GM23248 (cell line): ENCODE data around the gene KCND2. TPM values are rescaled to one million over a fixed set of nuclear protein-coding genes. Genes with fewer than 3 reads are reported as not detected.

ENCODE experiments used
- DNase-seq: peaks from one replicate; pipeline ENCODE4 v3.0.0-alpha.2; 2015
- H2AFZ ChIP-seq: fragments of 200-600 bp; sonication (generic); 2 replicates; pipeline ENCODE4 v1.6.1; 2016; ENCODE audit warnings: antibody characterized with exemption
- H3F3A ChIP-seq: fragments of 200-600 bp; sonication (generic); 2 replicates; pipeline ENCODE4 v1.6.1; 2016; ENCODE audit warnings: mild to moderate bottlenecking, antibody characterized with exemption, mixed run types; ENCODE audit not compliant: insufficient read depth
- H3K27ac ChIP-seq: fragments of 200-600 bp; sonication (generic); 2 replicates; pipeline ENCODE4 v1.5.1; 2016; ENCODE audit warnings: mild to moderate bottlenecking
- H3K27me3 ChIP-seq: fragments of 200-600 bp; sonication (generic); replicated peaks from 2 replicates; pipeline ENCODE4 v1.6.1; 2016; ENCODE audit warnings: mild to moderate bottlenecking; ENCODE audit not compliant: insufficient read depth
- H3K36me3 ChIP-seq: fragments of 200-600 bp; sonication (generic); 2 replicates; pipeline ENCODE4 v1.6.1; 2016; ENCODE audit warnings: low read depth, mild to moderate bottlenecking
- H3K4me1 ChIP-seq: fragments of 200-600 bp; sonication (generic); 2 replicates; pipeline ENCODE4 v1.6.1; 2016; ENCODE audit warnings: mild to moderate bottlenecking; ENCODE audit not compliant: insufficient read depth
- H3K4me2 ChIP-seq: fragments of 200-600 bp; sonication (generic); one replicate; pipeline ENCODE4 v1.6.1; 2016; ENCODE audit warnings: mild to moderate bottlenecking; ENCODE audit not compliant: unreplicated experiment
- H3K4me3 ChIP-seq: fragments of 200-600 bp; sonication (generic); 2 replicates; pipeline ENCODE4 v1.5.1; 2016; ENCODE audit warnings: mild to moderate bottlenecking
- H3K79me2 ChIP-seq: fragments of 200-600 bp; sonication (generic); 2 replicates; pipeline ENCODE4 v1.6.1; 2016; ENCODE audit warnings: mild to moderate bottlenecking; ENCODE audit not compliant: insufficient read depth
- H3K9ac ChIP-seq: fragments of 200-600 bp; sonication (generic); 2 replicates; pipeline ENCODE4 v1.6.1; 2016; ENCODE audit warnings: mild to moderate bottlenecking
- H3K9me2 ChIP-seq: fragments of 200-600 bp; sonication (generic); 2 replicates; pipeline ENCODE4 v1.6.1; 2016; ENCODE audit warnings: mixed run types, mild to moderate bottlenecking, moderate library complexity; ENCODE audit not compliant: insufficient read depth
- H3K9me3 ChIP-seq: fragments of 200-600 bp; sonication (generic); one replicate; pipeline ENCODE4 v1.6.1; 2017; ENCODE audit warnings: low read depth
- H4K20me1 ChIP-seq: fragments of 200-600 bp; sonication (generic); 2 replicates; pipeline ENCODE4 v1.6.0; 2016; ENCODE audit not compliant: insufficient read depth
- EZH2 ChIP-seq: fragments of 200-600 bp; sonication (generic); IDR thresholded peaks from 2 replicates; pipeline ENCODE4 v1.6.1; 2018; ENCODE audit warnings: antibody characterized with exemption, mild to moderate bottlenecking; ENCODE audit not compliant: insufficient read depth, poor library complexity, severe bottlenecking
- EZH2phosphoT487 ChIP-seq: fragments of 200-600 bp; sonication (generic); IDR thresholded peaks from 2 replicates; pipeline ENCODE4 v1.6.1; 2018; ENCODE audit warnings: antibody characterized with exemption, moderate library complexity, mild to moderate bottlenecking, low read depth; ENCODE audit not compliant: insufficient read depth
- WGBS, 2 experiments: methylation state at CpG; one replicate each; pipeline ENCODE4 v1.1.6; 2015 to 2017; ENCODE audit warnings: low lambda C conversion rate in 2 of 2, low coverage in 1 of 2; ENCODE audit errors: missing lambda C conversion rate in 2 of 2; 5-methylcytosine and 5-hydroxymethylcytosine counted together
- in situ Hi-C: fragments of 300-500 bp; cut with MboI; formaldehyde crosslinking; loops from 2 replicates; pipeline ENCODE4 v1.15.0; 2020
- polyA plus RNA-seq: library from polyadenylated mRNA; unstranded; fragments of >200 nt; fragmentation: Nextera tagmentation; extraction: Ambion mirVana; gene quantifications from 2 replicates; pipeline ENCODE4 v1.2.1, GENCODE V29; 2016
- total RNA-seq: library from RNA; depleted of rRNA; stranded (reverse); fragments of >200 nt; shearing (Covaris generic); gene quantifications from 2 replicates; pipeline ENCODE4 v1.2.3, GENCODE V29; 2014

Gene KCND2
- total and polyA plus RNA-seq, 2 experiments from 2014 or later, result 0.35 to 1.5 TPM

DNA sequence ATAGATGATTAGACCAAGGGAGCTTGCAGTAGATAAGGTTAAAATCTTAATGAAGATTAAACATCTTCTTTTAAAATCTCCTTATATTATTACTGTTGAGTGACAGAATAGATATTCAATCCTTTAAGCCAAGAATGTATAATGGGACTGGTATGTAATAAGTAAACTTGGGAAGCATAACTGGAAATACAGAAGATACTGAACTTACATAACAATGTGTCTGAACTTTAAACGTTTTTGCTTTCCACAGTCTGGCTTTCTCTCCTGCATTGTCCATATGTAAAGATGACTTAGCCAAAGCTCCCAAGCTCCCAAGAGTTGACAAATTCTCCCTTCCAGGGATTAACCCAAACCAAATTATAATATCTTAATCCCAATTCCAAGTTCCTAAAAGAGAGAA is 129.8 kb downstream of the KCND2 start:
- no peaks in the 10 kb centered on the region for H3K36me3 ChIP-seq
- H2AFZ ChIP-seq, result no peak overlapping the region
- H3K27ac ChIP-seq, result no peak overlapping the region
- no peaks in the 10 kb centered on the region for H4K20me1 ChIP-seq
- no peaks in the 10 kb centered on the region for H3K79me2 ChIP-seq
- in situ Hi-C loops, result no loop called here
- TF ChIP-seq EZH2phosphoT487, result no peak
- no peak for TF ChIP-seq EZH2
- H3K9me3 ChIP-seq, result no peaks in the 10 kb centered on the region
- 0 to 3% methylated on average over 1 of the region's 1 CpG for WGBS, 2 experiments
- no peak for DNase-seq
- H3F3A ChIP-seq, result no peaks in the 10 kb centered on the region
- H3K9me2 ChIP-seq, result no peaks in the 10 kb centered on the region
- no peak overlapping the region for H3K4me3 ChIP-seq
- H3K4me2 ChIP-seq, result no peak overlapping the region
- no peaks in the 10 kb centered on the region; the same call in 1 of the 2 replicates for H3K4me1 ChIP-seq
- no peaks in the 10 kb centered on the region for H3K27me3 ChIP-seq
- H3K9ac ChIP-seq, result no peak overlapping the region

DNA sequence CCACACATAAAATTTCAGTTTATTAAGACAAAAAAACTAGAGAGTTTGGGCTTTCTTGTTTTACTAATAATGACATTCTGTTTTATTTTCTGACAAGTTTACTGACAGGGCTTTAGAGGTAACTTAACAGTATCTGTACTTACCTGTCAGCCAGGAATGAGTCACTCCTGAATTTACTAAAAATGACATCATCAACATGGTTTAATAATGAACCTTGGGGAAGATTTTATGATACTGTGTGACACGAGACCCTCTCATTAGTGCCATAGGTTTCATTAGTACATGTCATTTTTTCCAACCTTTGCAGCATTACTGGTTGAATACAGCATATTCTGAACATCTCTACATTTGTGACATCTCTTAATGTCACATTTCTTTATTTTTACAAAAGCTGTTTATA is 131.1 kb downstream of the KCND2 start:
- H4K20me1 ChIP-seq, result no peaks in the 10 kb centered on the region
- in situ Hi-C loops, result no loop called here
- no peaks in the 10 kb centered on the region for H3K27me3 ChIP-seq
- H3K27ac ChIP-seq, result no peak overlapping the region
- H3K4me3 ChIP-seq, result no peak overlapping the region
- H3K4me1 ChIP-seq, result no peaks in the 10 kb centered on the region; the same call in 1 of the 2 replicates
- no peaks in the 10 kb centered on the region for H3K9me3 ChIP-seq
- no peak overlapping the region for H3K4me2 ChIP-seq
- no peak for TF ChIP-seq EZH2
- TF ChIP-seq EZH2phosphoT487, result no peak
- no peaks in the 10 kb centered on the region for H3K9me2 ChIP-seq
- no peak overlapping the region for H3K9ac ChIP-seq
- H3K79me2 ChIP-seq, result no peaks in the 10 kb centered on the region
- no peak overlapping the region for H2AFZ ChIP-seq
- H3F3A ChIP-seq, result no peaks in the 10 kb centered on the region
- 45 to 48% methylated on average over 1 of the region's 1 CpG for WGBS, 2 experiments
- H3K36me3 ChIP-seq, result no peaks in the 10 kb centered on the region
- DNase-seq, result peak; percentile 2

DNA sequence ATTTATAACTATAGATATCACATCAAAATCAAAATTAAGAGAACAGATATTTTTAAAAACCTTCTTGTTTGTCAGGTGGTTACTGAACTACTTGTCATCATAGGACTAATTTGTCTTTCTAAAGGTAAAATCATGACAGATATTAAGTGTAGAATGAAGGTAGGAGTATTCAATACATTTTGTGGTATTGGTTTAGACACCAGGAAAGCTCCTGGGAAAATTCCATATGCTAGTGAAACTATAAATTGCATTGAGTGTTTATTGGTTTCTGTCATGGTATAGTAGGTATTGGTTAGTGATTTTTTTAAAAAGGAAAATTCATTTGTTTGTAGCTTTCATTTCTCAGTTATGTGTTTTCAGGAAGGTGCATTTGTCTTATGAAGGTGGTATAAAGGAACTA is 132.7 kb downstream of the KCND2 start:
- H3K4me2 ChIP-seq, result no peak overlapping the region
- H3K4me1 ChIP-seq, result no peaks in the 10 kb centered on the region; the same call in 1 of the 2 replicates
- H3F3A ChIP-seq, result no peaks in the 10 kb centered on the region
- DNase-seq, result no peak
- no peak for TF ChIP-seq EZH2phosphoT487
- no peak for TF ChIP-seq EZH2
- H3K36me3 ChIP-seq, result no peaks in the 10 kb centered on the region
- no peak overlapping the region for H3K9ac ChIP-seq
- H4K20me1 ChIP-seq, result no peaks in the 10 kb centered on the region
- in situ Hi-C loops, result no loop called here
- H3K79me2 ChIP-seq, result no peaks in the 10 kb centered on the region
- no peak overlapping the region for H2AFZ ChIP-seq
- H3K9me3 ChIP-seq, result no peaks in the 10 kb centered on the region
- no peak overlapping the region for H3K4me3 ChIP-seq
- no peak overlapping the region for H3K27ac ChIP-seq
- H3K27me3 ChIP-seq, result no peaks in the 10 kb centered on the region
- H3K9me2 ChIP-seq, result no peaks in the 10 kb centered on the region

DNA sequence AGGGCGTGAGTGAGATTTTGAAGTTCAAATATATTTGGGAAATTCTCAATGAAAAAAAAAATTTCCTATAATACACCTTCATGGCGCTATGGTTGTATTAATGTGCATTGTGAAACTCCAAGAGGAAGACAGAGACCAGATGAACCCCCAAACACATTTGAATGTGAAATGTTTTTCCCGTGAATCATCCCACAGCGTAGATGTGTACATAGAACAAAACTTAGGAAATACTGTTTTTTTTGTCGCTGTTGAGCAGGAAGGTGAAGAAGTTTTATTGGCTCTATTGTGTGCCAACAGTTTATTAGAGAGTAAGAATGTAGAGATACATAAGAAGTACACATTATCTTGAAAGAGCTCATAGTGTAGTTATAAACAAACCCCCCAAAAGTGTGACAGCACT is 134.0 kb downstream of the KCND2 start:
- no peak overlapping the region for H3K4me3 ChIP-seq

More for the DNA sequence above, 134.0 kb downstream of the KCND2 start:
- Histone ChIP-seq H3K9ac (no peak overlapping the region), H3K4me2 (no peak overlapping the region), H3K9me3 (no peaks in the 10 kb centered on the region), H3K36me3 (no peaks in the 10 kb centered on the region), H3K79me2 (no peaks in the 10 kb centered on the region), H3K27ac (no peak overlapping the region), H3K27me3 (no peaks in the 10 kb centered on the region), H2AFZ (no peak overlapping the region), H3F3A (no peaks in the 10 kb centered on the region), H4K20me1 (no peaks in the 10 kb centered on the region), H3K9me2 (no peaks in the 10 kb centered on the region), H3K4me1 (no peaks in the 10 kb centered on the region; the same call in 1 of the 2 replicates)
- in situ Hi-C loops, result no loop called here
- no peak for DNase-seq
- 68% methylated on average over 5 of the region's 5 CpGs for WGBS, 2 experiments
- TF ChIP-seq EZH2phosphoT487, result no peak
- no peak for TF ChIP-seq EZH2
